Osteoblast (primary cell): ENCODE results near the gene CHN1. TPM values are rescaled to one million over a fixed set of nuclear protein-coding genes. Genes with fewer than 3 reads are reported as not detected.
A peak's percentile ranks its signal among the peaks of the same experiment; 100 is the strongest.

ENCODE experiments used
- DNase-seq: peaks from one replicate; pipeline ENCODE4 v3.0.0; 2011; ENCODE audit warnings: low spot score, mixed read lengths; ENCODE audit not compliant: insufficient read length; ENCODE audit errors: missing footprints
- H2AFZ ChIP-seq: 2 replicates; pipeline ENCODE4 v1.6.0; 2011; ENCODE audit warnings: mild to moderate bottlenecking, low read length
- H3K27ac ChIP-seq: 2 replicates; pipeline ENCODE4 v1.5.1; 2011; ENCODE audit warnings: mild to moderate bottlenecking, low read depth, low read length, moderate library complexity
- H3K27me3 ChIP-seq: 2 replicates; pipeline ENCODE4 v1.6.0; 2012; ENCODE audit warnings: mild to moderate bottlenecking, control low read depth, inconsistent platforms, low read length, moderate library complexity; ENCODE audit not compliant: insufficient read depth
- H3K36me3 ChIP-seq: 2 replicates; pipeline ENCODE4 v1.5.1; 2011; ENCODE audit warnings: mild to moderate bottlenecking, low read length, control low read depth, moderate library complexity; ENCODE audit not compliant: insufficient read depth
- H3K4me1 ChIP-seq: 2 replicates; pipeline ENCODE4 v1.5.1; 2011; ENCODE audit warnings: mild to moderate bottlenecking, low read length, control low read depth, moderate library complexity; ENCODE audit not compliant: insufficient read depth
- H3K4me2 ChIP-seq: 2 replicates; pipeline ENCODE4 v1.6.0; 2011; ENCODE audit warnings: mild to moderate bottlenecking, low read length; ENCODE audit not compliant: insufficient read depth
- H3K4me3 ChIP-seq: fragments of 200-600 bp; sonication (generic); 3 replicates; pipeline ENCODE4 v1.5.1; 2012; ENCODE audit warnings: mild to moderate bottlenecking, low read length, inconsistent platforms; ENCODE audit not compliant: insufficient read depth
- H3K79me2 ChIP-seq: 2 replicates; pipeline ENCODE4 v1.6.0; 2012; ENCODE audit warnings: mild to moderate bottlenecking, low read length, control low read depth, inconsistent platforms; ENCODE audit not compliant: insufficient read depth
- H3K9me3 ChIP-seq: 2 replicates; pipeline ENCODE4 v1.5.1; 2011; ENCODE audit warnings: low read depth, low read length, control low read depth
- H4K20me1 ChIP-seq: 2 replicates; pipeline ENCODE4 v1.6.0; 2012; ENCODE audit warnings: mild to moderate bottlenecking, low read length, control low read depth; ENCODE audit not compliant: insufficient read depth
- CTCF ChIP-seq: IDR thresholded peaks from 2 replicates; pipeline ENCODE4 v1.5.1; 2011; ENCODE audit warnings: mild to moderate bottlenecking, low read depth, low read length, moderate library complexity; ENCODE audit errors: extremely low read depth
- total RNA-seq: library from RNA; depleted of rRNA; stranded (reverse); fragments of >200 nt; gene quantifications from 2 replicates; pipeline ENCODE4 v1.2.3, GENCODE V29; 2012

CHN1 gene
- total RNA-seq, 1 donor = 33.7 TPM

GRCh38 chr2:174777347-174778084 lies 227.7 kb downstream of the CHN1 start:
- no peak for TF ChIP-seq CTCF
- DNase-seq = no peak
- no peaks in the 10 kb centered on the region for H4K20me1 ChIP-seq
- H3K36me3 ChIP-seq = no peaks in the 10 kb centered on the region
- no peaks in the 10 kb centered on the region for H3K9me3 ChIP-seq
- peak overlapping the region; percentile 95 for H3K27ac ChIP-seq
- no peak overlapping the region for H3K4me3 ChIP-seq
- peaks cover 45% of the 10 kb centered on the region for H3K4me1 ChIP-seq
- no peaks in the 10 kb centered on the region for H3K79me2 ChIP-seq
- no peaks in the 10 kb centered on the region for H3K27me3 ChIP-seq
- H2AFZ ChIP-seq = peak overlapping the region; percentile 56
- H3K4me2 ChIP-seq = no peak overlapping the region

GRCh38 chr2:174776675-174777074 lies 228.5 kb downstream of the CHN1 start:
- H3K4me2 ChIP-seq = no peak overlapping the region
- no peaks in the 10 kb centered on the region for H4K20me1 ChIP-seq
- DNase-seq = no peak
- no peaks in the 10 kb centered on the region for H3K36me3 ChIP-seq
- H2AFZ ChIP-seq = no peak overlapping the region
- no peak for TF ChIP-seq CTCF
- peak overlapping the region; percentile 95 for H3K27ac ChIP-seq
- no peaks in the 10 kb centered on the region for H3K79me2 ChIP-seq
- H3K4me3 ChIP-seq = no peak overlapping the region
- no peaks in the 10 kb centered on the region for H3K27me3 ChIP-seq
- H3K9me3 ChIP-seq = no peaks in the 10 kb centered on the region
- H3K4me1 ChIP-seq = peaks cover 54% of the 10 kb centered on the region

- Histone ChIP-seq H3K27me3 (no peaks in the 10 kb centered on the region), H2AFZ (no peak overlapping the region), H3K4me1 (peaks cover 55% of the 10 kb centered on the region), H3K79me2 (no peaks in the 10 kb centered on the region), H3K27ac (peak overlapping the region; percentile 22), H3K9me3 (no peaks in the 10 kb centered on the region), H3K4me3 (no peak overlapping the region), H3K36me3 (no peaks in the 10 kb centered on the region), H3K4me2 (no peak overlapping the region), H4K20me1 (no peaks in the 10 kb centered on the region)
- peak; percentile 44 for TF ChIP-seq CTCF
- DNase-seq = no peak
Measured at GRCh38 chr2:174776223-174776622, 229.0 kb downstream of the CHN1 start.

- H2AFZ ChIP-seq = no peak overlapping the region
- DNase-seq = peak; percentile 78
- peak overlapping the region; percentile 22 for H3K27ac ChIP-seq
Measured at GRCh38 chr2:174775571-174775980, 229.6 kb downstream of the CHN1 start.

More at GRCh38 chr2:174775571-174775980, 229.6 kb downstream of the CHN1 start:
- Histone ChIP-seq H3K4me1 (peaks cover 55% of the 10 kb centered on the region), H3K4me2 (no peak overlapping the region), H3K4me3 (no peak overlapping the region), H3K9me3 (no peaks in the 10 kb centered on the region), H3K79me2 (no peaks in the 10 kb centered on the region), H3K27me3 (no peaks in the 10 kb centered on the region), H3K36me3 (no peaks in the 10 kb centered on the region), H4K20me1 (no peaks in the 10 kb centered on the region)
- TF ChIP-seq CTCF = no peak
